Measurements from ENCODE around the gene LMTK2.
"Not testable (repeated sequence)": the region's sequence is repeated elsewhere in the genome, so short reads cannot be mapped to it uniquely, and the experiment has no call there.

The LMTK2 gene

GRCh38 chr7:98205162-98205845 lies 98.6 kb downstream of the LMTK2 start:
- DNase-seq = no peak

GRCh38 chr7:98206451-98207330 lies 100.0 kb downstream of the LMTK2 start:
- DNase-seq = no peak

- no peak for DNase-seq
These were observed 102.7 kb downstream of the LMTK2 start for GRCh38 chr7:98209166-98209920.

- peak; percentile 19 for DNase-seq
These were observed 104.0 kb downstream of the LMTK2 start for GRCh38 chr7:98210513-98211220.

GRCh38 chr7:98211221-98211675 lies 104.6 kb downstream of the LMTK2 start, which contains the start of gene BHLHA15:
Gene BHLHA15 (plus strand): TSS chr7:98211439. CDS start chr7:98212310, 871 bp downstream.
- DNase-seq = peak; percentile 50

- DNase-seq = no peak
These were observed 105.2 kb downstream of the LMTK2 start for GRCh38 chr7:98211676-98212531.

GRCh38 chr7:98212532-98213041 lies 105.9 kb downstream of the LMTK2 start:
- no peak for DNase-seq

GRCh38 chr7:98213296-98213887 lies 106.7 kb downstream of the LMTK2 start:
- DNase-seq = no peak

- no peak for DNase-seq
These were observed 107.5 kb downstream of the LMTK2 start for GRCh38 chr7:98213888-98214810.

- DNase-seq = no peak
These were observed 108.2 kb downstream of the LMTK2 start for GRCh38 chr7:98214811-98215321.

GRCh38 chr7:98215561-98216495 lies 109.2 kb downstream of the LMTK2 start:
- DNase-seq = peak; percentile 3

GRCh38 chr7:98216941-98217622 lies 110.4 kb downstream of the LMTK2 start:
- no peak for DNase-seq

- no peak for DNase-seq
These were observed 111.2 kb downstream of the LMTK2 start for GRCh38 chr7:98217623-98218582.

- not testable (repeated sequence) for DNase-seq
These were observed 112.7 kb downstream of the LMTK2 start for GRCh38 chr7:98219382-98219781.

- DNase-seq = no peak
These were observed 115.2 kb downstream of the LMTK2 start for GRCh38 chr7:98221611-98222532.

Data from NCI-H774 (cell line).